H9 (cell line): ENCODE data around the gene CT45A9. TPM values are rescaled to one million over a fixed set of nuclear protein-coding genes. Genes with fewer than 3 reads are reported as not detected.

ENCODE experiments used
- DNase-seq: peaks from one replicate; pipeline ENCODE4 v3.0.0-alpha.2; 2017
- H2AFZ ChIP-seq: one replicate; pipeline ENCODE4 v1.6.1; 2013; ENCODE audit warnings: mild to moderate bottlenecking, low read length, control low read depth, moderate library complexity
- H2AK5ac ChIP-seq: 2 replicates; pipeline ENCODE4 v1.6.1; 2013; ENCODE audit warnings: low read length, control low read depth, mixed read lengths; ENCODE audit not compliant: insufficient read length
- H2BK120ac ChIP-seq: one replicate; pipeline ENCODE4 v1.6.1; 2013; ENCODE audit warnings: low read depth, mild to moderate bottlenecking, low read length, control low read depth, inconsistent platforms; ENCODE audit not compliant: poor library complexity, severe bottlenecking
- H2BK12ac ChIP-seq: 2 replicates; pipeline ENCODE4 v1.6.1; 2013; ENCODE audit warnings: low read length, control low read depth, mixed read lengths, low read depth; ENCODE audit not compliant: insufficient read length
- H2BK15ac ChIP-seq: 2 replicates; pipeline ENCODE4 v1.6.1; 2013; ENCODE audit warnings: low read depth, low read length, control low read depth
- H2BK20ac ChIP-seq: one replicate; pipeline ENCODE4 v1.6.1; 2013; ENCODE audit warnings: low read depth, mild to moderate bottlenecking, low read length, control low read depth, inconsistent platforms; ENCODE audit not compliant: poor library complexity, severe bottlenecking
- H2BK5ac ChIP-seq: 2 replicates; pipeline ENCODE4 v1.6.1; 2013; ENCODE audit warnings: low read length, control low read depth, mixed read lengths; ENCODE audit not compliant: insufficient read length
- H3K14ac ChIP-seq: 2 replicates; pipeline ENCODE4 v1.6.1; 2013; ENCODE audit warnings: low read length, control low read depth; ENCODE audit not compliant: insufficient read depth
- H3K18ac ChIP-seq: 2 replicates; pipeline ENCODE4 v1.6.1; 2013; ENCODE audit warnings: low read depth, mild to moderate bottlenecking, mixed read lengths, low read length, control low read depth; ENCODE audit not compliant: insufficient read length
- H3K23ac ChIP-seq: 2 replicates; pipeline ENCODE4 v1.6.1; 2013; ENCODE audit warnings: low read length, control low read depth, mixed read lengths, low read depth; ENCODE audit not compliant: insufficient read length
- H3K23me2 ChIP-seq: 2 replicates; pipeline ENCODE4 v1.6.1; 2013; ENCODE audit warnings: low read depth, mild to moderate bottlenecking, mixed read lengths, low read length, control low read depth; ENCODE audit not compliant: insufficient read length, poor library complexity, severe bottlenecking
- H3K27ac ChIP-seq: 2 replicates; pipeline ENCODE4 v1.5.1; 2013; ENCODE audit warnings: low read length, control low read depth, mixed read lengths, low read depth; ENCODE audit not compliant: insufficient read length
- H3K27me3 ChIP-seq: 2 replicates; pipeline ENCODE4 v1.6.1; 2013; ENCODE audit warnings: low read length, control low read depth, inconsistent platforms; ENCODE audit not compliant: insufficient read depth
- H3K4ac ChIP-seq: 2 replicates; pipeline ENCODE4 v1.6.1; 2013; ENCODE audit warnings: low read depth, mild to moderate bottlenecking, control low read depth, inconsistent platforms, low read length, moderate library complexity
- H3K4me1 ChIP-seq: 2 replicates; pipeline ENCODE4 v1.6.1; 2013; ENCODE audit warnings: low read length, control low read depth, inconsistent platforms; ENCODE audit not compliant: insufficient read depth
- H3K4me2 ChIP-seq: 2 replicates; pipeline ENCODE4 v1.6.1; 2013; ENCODE audit warnings: low read length, control low read depth, mixed read lengths; ENCODE audit not compliant: insufficient read length, insufficient read depth
- H3K56ac ChIP-seq: 2 replicates; pipeline ENCODE4 v1.6.1; 2013; ENCODE audit warnings: low read depth, mild to moderate bottlenecking, mixed read lengths, low read length, control low read depth; ENCODE audit not compliant: insufficient read length
- H3K79me1 ChIP-seq: 2 replicates; pipeline ENCODE4 v1.6.1; 2013; ENCODE audit warnings: low read depth, mild to moderate bottlenecking, moderate library complexity, low read length, control low read depth, inconsistent platforms; ENCODE audit not compliant: insufficient read depth, poor library complexity, severe bottlenecking
- H3K79me2 ChIP-seq: 2 replicates; pipeline ENCODE4 v1.6.1; 2013; ENCODE audit warnings: low read length, control low read depth, inconsistent platforms; ENCODE audit not compliant: insufficient read depth
- H3K9ac ChIP-seq: 2 replicates; pipeline ENCODE4 v1.6.1; 2013; ENCODE audit warnings: low read length, control low read depth, mixed read lengths; ENCODE audit not compliant: insufficient read length; ENCODE audit errors: extremely low read depth
- H3K9me3 ChIP-seq: one replicate; pipeline ENCODE4 v1.6.1; 2013; ENCODE audit warnings: low read depth, low read length, inconsistent platforms; ENCODE audit not compliant: control insufficient read depth
- H3T11ph ChIP-seq: one replicate; pipeline ENCODE4 v1.6.1; 2013; ENCODE audit warnings: mild to moderate bottlenecking, low read length, control low read depth, inconsistent platforms
- H4K20me1 ChIP-seq: one replicate; pipeline ENCODE4 v1.6.1; 2013; ENCODE audit not compliant: control insufficient read depth, insufficient read length, insufficient read depth
- H4K5ac ChIP-seq: 2 replicates; pipeline ENCODE4 v1.6.1; 2013; ENCODE audit warnings: low read depth, mild to moderate bottlenecking, mixed read lengths, low read length, control low read depth; ENCODE audit not compliant: insufficient read length
- H4K8ac ChIP-seq: replicated peaks from 2 replicates; pipeline ENCODE4 v1.6.1; 2013; ENCODE audit warnings: low read length, control low read depth, mixed read lengths, low read depth; ENCODE audit not compliant: insufficient read length
- H4K91ac ChIP-seq: 2 replicates; pipeline ENCODE4 v1.6.1; 2013; ENCODE audit warnings: low read depth, mild to moderate bottlenecking, moderate library complexity, mixed read lengths, low read length, control low read depth; ENCODE audit not compliant: insufficient read length
- H3K27ac Mint-ChIP-seq, 3 experiments: 2 replicates in 2 of 3; 3 replicates in 1 of 3; pipeline ENCODE4 v1.8.0; 2020 to 2021; ENCODE audit warnings: mixed read lengths in 3 of 3, mild to moderate bottlenecking in 1 of 3, moderate library complexity in 1 of 3
- H3K27me3 Mint-ChIP-seq: 2 replicates; pipeline ENCODE4 v1.8.0; 2021; ENCODE audit warnings: low read depth, mild to moderate bottlenecking, moderate library complexity, mixed read lengths
- H3K36me3 Mint-ChIP-seq, 3 experiments: 2 replicates in 2 of 3; 3 replicates in 1 of 3; pipeline ENCODE4 v1.8.0; 2020 to 2021; ENCODE audit warnings: low read depth in 3 of 3, mixed read lengths in 3 of 3; ENCODE audit not compliant: insufficient read depth in 1 of 3
- H3K4me1 Mint-ChIP-seq, 2 experiments: 2 replicates each; pipeline ENCODE4 v1.8.0; 2020; ENCODE audit warnings: mixed read lengths in 2 of 2
- H3K4me3 Mint-ChIP-seq, 2 experiments: 2 replicates in 1 of 2; 3 replicates in 1 of 2; pipeline ENCODE4 v1.8.0; 2020 to 2021; ENCODE audit warnings: mild to moderate bottlenecking in 2 of 2, mixed read lengths in 2 of 2, moderate library complexity in 1 of 2
- H3K9me3 Mint-ChIP-seq, 2 experiments: 2 replicates in 1 of 2; 3 replicates in 1 of 2; pipeline ENCODE4 v1.8.0; 2020; ENCODE audit warnings: mild to moderate bottlenecking in 2 of 2, mixed read lengths in 2 of 2, moderate library complexity in 1 of 2
- CTCF ChIP-seq: fragments of 200-600 bp; sonication (generic); conservative IDR thresholded peaks from 3 replicates; pipeline ENCODE4 v1.8.0; 2021; ENCODE audit warnings: antibody characterized with exemption, mild to moderate bottlenecking
- WGBS: extraction: QIAGEN DNeasy Blood & Tissue Kit; methylation state at CpG from one replicate; pipeline ENCODE4 v1.1.7; 2013; ENCODE audit warnings: missing lambda C conversion rate, low lambda C conversion rate, mixed read lengths; ENCODE audit not compliant: insufficient read length; ENCODE audit errors: extremely low coverage; 5-methylcytosine and 5-hydroxymethylcytosine counted together
- total RNA-seq: library from RNA; stranded (reverse); gene quantifications from 2 replicates; pipeline ENCODE4 v1.2.1, GENCODE V29; 2021

CT45A9 gene
- total RNA-seq, 1 experiment from 2014 or later, result not detected

- no peaks in the 10 kb centered on the region; the same call in 1 of the 2 replicates for H3K27me3 Mint-ChIP-seq
- Histone ChIP-seq H3K4me1 (no peaks in the 10 kb centered on the region), H3T11ph (no peak overlapping the region), H3K56ac (no peak overlapping the region), H3K9me3 (peaks cover 45% of the 10 kb centered on the region), H3K79me2 (no peaks in the 10 kb centered on the region), H3K9ac (no peak overlapping the region), H4K91ac (no peak overlapping the region), H3K23me2 (no peaks in the 10 kb centered on the region), H2BK12ac (no peak overlapping the region), H2BK20ac (no peak overlapping the region), H2BK15ac (no peak overlapping the region), H2AFZ (no peak overlapping the region), H4K20me1 (no peaks in the 10 kb centered on the region), H2AK5ac (no peak overlapping the region), H2BK120ac (no peak overlapping the region), H4K8ac (no peak overlapping the region), H3K79me1 (no peaks in the 10 kb centered on the region), H3K23ac (no peak overlapping the region), H3K27ac (no peak overlapping the region), H2BK5ac (no peak overlapping the region), H4K5ac (no peak overlapping the region), H3K14ac (no peak overlapping the region), H3K4ac (no peak overlapping the region), H3K4me2 (no peak overlapping the region), H3K18ac (no peak overlapping the region), H3K27me3 (no peaks in the 10 kb centered on the region)
- no peaks in the 10 kb centered on the region for H3K4me1 Mint-ChIP-seq
- no peak overlapping the region for H3K27ac Mint-ChIP-seq
- no peak for TF ChIP-seq CTCF
- H3K4me3 Mint-ChIP-seq, result no peak overlapping the region
- peaks cover 49 to 63% of the 10 kb centered on the region in 2 experiments for H3K9me3 Mint-ChIP-seq
- DNase-seq, result no peak
- peaks cover 3 to 13% (median 5%) of the 10 kb centered on the region in 3 experiments; a peak in 6 of 7 replicates for H3K36me3 Mint-ChIP-seq
- WGBS, result no CpG with 5 or more reads among the region's 14 CpGs
These were observed 18.5 kb upstream of the CT45A9 start for GRCh38 chrX:135890087-135890585.
